GM19455 (cell line): ENCODE data around the gene UCK2.
"Not testable (repeated sequence)": the region's sequence is repeated elsewhere in the genome, so short reads cannot be mapped to it uniquely, and the experiment has no call there.

ENCODE experiments used
- ATAC-seq: cut with Tn5 transposase; IDR thresholded peaks from one replicate; pipeline ENCODE4 v1.9.1; 2021; ENCODE audit not compliant: unreplicated experiment

UCK2 gene

DNA sequence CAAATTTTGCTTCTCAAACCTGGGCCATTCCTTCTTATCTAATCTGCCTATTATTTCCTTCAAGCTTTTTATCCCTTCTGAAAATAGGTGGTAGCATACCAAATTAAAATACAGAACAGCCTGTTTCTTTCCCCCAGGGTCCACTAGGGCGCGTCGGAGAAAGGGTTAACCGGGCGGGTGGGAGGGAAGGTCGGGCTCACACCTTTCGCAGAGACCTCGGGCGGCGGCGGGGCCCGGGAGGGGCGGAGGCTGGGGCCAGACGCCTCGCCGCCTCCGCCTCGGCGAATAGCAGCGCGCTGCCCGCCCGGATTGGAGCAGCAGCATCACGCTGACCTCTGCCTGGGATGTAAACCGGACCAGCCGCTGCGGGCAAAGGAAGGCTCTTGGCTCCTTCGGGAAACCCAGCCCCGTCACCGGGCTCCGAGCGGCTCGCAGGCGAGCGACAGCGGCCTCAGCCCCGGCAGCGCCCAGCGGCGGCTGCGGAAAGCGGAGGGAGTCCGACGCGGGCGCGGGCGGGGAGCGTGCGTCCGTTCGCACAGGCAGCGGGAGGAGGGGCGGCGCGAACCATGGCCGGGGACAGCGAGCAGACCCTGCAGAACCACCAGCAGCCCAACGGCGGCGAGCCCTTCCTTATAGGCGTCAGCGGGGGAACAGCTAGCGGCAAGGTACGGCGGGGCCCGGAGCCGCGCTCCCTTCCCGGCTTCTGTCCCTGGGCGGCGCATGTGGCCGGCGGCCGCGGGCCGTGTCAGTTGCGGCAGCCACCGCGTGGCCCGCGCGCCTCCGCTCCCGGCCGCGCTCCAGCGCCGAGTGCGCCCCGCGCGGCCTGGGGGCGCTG is at the start of gene UCK2:
Gene UCK2, plus strand, starts transcription at position 347 of the 835 bp plus-strand sequence. Its CDS starts 220 bp downstream, at position 567.
- ATAC-seq, result peak; percentile 72

DNA sequence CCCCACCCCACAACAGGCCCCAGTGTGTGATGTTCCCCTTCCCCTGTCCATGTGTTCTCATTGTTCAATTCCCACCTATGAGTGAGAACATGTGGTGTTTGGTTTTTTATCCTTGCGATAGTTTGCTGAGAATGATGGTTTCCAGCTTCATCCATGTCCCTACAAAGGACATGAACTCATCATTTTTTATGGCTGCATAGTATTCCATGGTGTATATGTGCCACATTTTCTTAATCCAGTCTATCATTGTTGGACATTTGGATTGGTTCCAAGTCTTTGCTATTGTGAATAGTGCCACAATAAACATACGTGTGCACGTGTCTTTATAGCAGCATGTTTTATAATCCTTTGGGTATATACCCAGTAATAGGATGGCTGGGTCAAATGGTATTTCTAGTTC is 49.2 kb upstream of the UCK2 start:
- ATAC-seq, result not testable (repeated sequence)

DNA sequence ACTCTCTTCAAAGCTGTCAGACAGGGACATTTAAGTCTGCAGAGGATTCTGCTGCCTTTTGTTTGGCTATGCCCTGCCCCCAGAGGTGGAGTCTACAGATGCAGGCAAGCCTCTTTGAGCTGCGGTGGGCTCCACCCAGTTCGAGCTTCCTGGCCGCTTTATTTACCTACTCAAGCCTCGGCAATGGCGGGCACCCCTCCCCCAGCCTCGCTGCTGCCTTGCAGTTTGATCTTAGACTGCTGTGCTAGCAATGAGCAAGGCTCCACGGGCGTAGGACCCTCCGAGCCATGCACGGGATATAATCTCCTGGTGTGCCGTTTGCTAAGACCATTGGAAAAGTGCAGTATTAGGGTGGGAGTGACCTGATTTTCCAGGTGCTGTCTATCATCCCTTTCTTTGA is 43.9 kb upstream of the UCK2 start:
- not testable (repeated sequence) for ATAC-seq

DNA sequence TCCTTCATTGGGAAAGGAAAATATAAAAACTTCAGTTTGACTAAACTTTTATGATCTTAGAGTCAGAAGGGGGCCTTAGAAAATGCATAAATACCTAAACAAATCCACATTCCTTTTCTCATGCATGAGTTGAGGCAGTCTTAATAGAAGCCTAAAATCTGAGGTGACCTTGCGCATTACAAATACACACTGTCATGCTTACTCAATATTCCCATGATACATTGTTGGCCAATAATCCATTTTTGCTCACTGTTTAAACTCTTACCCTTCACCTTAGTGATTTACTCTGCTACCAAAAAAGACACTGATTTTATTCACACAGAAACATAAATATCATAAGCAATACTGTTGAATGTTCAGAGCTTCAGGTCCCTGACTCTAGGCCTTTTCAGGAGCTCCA is 39.7 kb upstream of the UCK2 start:
- ATAC-seq, result no peak

DNA sequence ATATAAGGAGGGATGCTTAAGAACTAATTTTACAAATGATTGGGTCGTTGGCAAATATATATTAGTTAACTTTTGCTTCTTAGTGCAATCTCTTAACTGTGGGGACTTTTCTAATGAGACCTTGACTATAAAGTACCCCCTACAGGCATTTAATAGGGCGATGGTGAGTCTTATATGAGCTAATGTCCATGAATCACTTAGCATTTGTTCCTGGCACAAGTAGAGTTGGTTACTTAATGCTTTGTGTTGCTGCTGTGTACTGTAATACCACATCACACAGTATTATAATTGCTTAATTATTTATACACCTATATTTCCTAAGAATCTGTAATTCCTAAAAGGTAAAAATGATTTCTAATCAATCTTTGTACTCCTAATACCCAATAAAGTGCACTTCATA is 33.5 kb upstream of the UCK2 start:
- no peak for ATAC-seq

DNA sequence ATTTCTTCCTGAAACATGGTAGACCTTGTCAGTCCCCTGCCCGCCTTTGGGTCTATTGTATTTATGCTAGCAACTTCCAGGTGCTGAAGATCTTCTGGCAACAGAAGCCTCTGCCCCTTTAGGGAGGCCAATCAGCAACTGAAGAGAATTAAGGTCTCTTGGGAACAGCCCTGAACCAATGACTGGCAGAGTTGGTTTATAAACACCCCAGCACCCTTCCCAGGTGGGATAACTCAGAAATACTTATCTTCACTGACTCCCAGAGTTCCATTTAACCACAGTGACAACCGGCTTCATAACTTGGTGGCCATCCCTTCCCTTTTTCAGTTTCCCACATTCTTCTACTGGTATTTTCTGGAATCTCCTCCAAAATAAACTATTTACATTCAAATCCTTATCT is 31.5 kb upstream of the UCK2 start:
- ATAC-seq, result no peak

DNA sequence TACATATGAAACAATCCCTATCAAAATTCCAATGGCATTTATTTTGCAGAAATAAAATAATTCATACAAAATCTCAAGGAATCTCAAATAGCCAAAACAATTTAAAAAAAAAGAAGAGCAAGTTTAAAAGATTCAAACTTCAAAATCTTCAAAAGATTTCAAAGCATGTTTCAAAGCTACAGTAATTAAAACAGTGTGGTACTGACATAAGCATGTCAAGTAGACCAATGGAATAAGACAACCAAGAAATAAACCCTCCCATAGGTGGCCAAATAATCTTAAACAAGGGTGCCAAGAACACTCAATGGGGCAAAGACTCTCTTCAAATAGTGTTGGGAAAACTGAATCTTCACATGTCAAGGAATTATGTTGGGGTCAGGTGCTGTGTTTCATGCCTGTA is 28.0 kb upstream of the UCK2 start:
- ATAC-seq, result no peak

DNA sequence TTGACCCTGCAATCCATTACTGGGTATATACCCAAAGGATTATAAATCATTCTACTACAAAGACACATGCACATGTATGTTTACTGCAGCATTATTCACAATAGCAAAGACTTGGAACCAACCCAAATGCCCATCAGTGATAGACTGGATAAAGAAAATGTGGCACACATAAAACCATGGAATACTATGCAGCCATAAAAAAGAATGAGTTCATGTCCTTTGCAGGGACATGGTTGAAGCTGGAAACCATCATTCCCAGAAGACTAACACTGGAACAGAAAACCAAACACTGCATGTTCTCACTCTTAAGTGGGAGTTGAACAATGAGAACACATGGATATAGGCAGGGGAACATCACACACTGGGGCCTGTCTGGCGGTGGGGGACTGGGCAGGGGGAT is 22.9 kb upstream of the UCK2 start:
- not testable (repeated sequence) for ATAC-seq

DNA sequence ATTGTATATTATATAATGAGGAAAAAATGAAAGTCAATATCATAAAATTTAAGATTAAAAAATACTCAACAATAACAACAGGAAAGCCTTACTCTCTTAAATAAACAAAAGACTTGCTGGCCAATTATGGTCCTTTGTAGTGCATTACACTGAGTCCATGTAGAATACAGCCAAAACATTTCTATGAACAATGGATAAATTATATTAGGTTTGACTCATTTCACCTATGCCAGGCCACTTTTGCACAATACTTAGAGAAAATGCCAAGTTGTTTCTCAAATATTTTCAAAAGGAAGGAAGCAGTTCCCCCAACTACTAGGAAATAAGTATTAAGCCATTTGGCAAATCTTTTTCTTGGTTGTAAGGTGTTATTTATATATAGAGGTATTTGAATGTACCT is 19.8 kb upstream of the UCK2 start:
- no peak for ATAC-seq

DNA sequence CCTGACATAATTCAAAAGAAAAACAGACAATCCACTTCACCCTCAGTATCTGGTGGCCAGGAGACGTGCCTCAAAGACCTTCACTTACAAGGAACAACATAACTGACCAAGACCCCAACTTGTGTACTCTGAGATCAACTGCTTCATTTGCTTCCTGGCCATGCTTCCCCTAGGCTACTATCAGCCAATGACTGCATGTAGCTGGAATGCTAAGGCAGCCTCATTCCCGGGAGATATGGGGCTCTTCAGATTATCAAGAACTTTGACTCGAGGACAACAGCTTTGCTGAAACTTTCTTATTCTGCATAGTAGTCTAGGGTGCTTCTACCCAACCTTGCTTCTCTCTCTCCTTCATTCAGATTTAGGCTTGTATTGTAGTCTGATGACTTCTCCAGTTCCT is 11.7 kb upstream of the UCK2 start:
- no peak for ATAC-seq

DNA sequence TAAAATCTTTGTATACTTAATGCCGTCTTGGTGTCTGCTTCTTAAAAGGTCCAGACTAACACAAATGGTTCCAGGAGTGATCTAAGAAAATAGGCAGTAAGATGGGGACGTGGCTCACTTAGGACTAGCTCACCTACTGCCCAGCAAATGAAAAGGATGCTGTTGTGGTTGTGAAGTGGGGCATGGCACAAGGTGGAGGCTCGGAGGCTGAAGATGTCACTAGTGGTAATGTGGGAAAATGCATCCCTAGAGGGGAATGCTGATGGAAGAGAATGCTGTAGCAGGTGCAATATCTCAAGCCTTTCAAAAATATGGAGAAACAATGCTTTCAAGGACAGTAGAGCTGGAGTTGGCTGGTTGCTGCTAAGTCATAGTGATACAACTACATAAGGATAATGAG is 11.3 kb upstream of the UCK2 start:
- no peak for ATAC-seq

DNA sequence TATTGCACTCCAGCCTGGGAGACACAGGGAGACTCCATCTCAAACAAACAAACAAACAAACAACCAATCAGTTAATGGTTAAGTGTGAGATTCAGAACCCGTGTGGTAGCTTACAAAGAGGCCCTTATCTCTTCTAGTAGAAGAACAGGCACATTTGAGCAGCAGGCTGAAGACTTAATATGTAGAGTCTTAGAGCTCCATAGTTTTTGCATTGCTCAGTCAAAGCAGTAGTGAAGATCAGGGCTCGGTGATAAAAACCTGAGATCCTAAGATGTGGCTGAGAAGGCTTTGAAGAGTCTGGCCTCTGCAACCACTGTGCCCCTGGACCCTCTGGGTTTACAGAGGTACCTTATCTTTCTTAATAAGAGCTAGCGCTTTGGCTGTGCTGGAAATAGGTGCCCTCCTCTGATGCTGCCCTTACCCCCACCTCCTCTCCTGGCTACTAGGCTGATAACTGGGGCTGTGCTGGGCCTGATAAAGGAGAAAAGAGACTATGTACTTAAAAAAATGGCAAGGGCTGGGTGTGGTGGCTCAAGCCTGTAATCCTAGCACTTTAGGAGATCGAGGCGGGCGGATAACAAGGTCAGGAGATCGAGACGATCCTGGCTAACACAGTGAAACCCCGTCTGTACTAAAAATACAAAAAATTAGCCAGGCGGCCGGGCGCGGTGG is 10.5 kb upstream of the UCK2 start:
- no peak for ATAC-seq

DNA sequence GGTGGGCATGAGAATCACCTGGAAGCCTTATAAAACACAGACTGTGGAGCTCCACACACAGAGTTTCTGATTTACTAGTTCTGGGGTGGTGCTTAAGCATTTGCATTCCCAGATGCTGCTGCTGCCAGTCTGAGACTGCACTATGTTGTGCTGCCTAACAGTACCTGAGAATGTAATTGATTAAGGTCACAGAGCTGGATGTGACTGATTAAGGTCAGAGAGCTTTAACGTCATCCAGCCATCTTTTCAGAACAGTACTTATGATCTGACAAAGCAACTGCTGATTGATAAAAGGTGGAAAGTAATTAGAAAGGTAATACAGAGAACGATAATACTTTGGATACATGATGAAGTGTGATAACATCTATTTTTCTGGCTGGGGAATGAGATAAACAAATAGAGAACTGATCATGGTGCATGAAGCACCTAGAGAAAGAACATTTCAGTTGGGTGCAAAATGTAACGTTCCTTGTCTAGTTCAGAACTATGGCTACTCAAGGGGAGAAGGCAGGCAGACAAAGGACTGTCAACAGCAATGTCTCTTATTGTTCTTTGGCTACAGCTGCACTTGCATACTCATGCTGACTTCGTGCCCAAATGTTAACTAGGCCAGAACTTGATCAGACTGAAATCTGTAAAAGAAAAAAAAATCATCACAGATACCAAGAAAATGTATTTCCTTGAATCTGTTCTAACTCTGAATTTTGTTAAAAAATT is 3.7 kb upstream of the UCK2 start:
- ATAC-seq, result no peak

DNA sequence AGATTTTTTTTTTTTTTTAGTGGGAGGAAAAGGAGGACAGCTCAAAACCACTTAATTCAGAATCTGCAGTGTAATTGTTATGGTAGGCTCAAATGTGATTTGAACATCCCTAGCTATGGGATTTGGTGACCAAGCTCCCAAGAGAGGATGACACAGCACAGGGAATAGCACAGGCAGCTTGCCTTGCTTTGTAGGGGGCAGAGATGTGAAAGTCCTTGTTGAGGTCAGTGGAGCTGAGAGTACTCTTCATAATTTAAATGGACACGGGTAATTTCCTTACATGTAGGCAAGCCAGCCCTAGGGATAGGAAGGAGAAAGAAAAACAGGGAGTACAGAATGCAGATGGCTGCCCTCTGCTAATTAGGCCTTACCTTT is 3.2 kb upstream of the UCK2 start:
- ATAC-seq, result no peak

DNA sequence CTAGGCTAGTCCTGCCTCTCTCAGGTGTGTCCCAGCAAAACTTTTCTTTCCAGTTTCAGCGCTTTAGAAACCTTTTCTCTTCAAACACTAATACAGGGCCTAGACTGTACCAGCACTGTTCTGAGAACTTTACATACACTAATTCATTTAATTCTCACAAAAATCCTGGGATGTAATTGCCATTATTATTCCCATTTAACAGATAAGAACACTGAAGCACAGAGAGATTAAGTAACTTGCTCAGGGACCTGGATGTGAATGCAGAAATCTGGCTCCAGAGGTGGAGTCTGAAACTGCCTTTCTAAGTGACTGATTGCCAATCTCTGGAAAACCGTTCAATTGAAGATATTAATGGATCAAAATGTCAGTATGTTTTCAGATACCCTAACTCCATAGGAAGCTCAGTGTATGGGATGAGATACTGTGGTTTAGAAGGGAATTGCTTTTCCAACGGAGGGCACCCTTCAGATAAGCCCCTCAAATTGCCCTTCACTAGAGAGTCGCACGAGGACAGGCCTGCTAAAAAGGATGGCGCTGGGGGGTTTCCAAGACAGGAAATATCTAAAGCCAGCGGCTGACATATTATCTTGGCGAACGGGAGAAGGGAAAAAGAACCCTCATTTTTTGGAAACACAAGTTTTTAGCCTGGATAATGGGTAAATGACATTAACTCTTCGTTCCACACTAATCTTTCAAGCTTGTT is 698 bp upstream of the UCK2 start:
- no peak for ATAC-seq

DNA sequence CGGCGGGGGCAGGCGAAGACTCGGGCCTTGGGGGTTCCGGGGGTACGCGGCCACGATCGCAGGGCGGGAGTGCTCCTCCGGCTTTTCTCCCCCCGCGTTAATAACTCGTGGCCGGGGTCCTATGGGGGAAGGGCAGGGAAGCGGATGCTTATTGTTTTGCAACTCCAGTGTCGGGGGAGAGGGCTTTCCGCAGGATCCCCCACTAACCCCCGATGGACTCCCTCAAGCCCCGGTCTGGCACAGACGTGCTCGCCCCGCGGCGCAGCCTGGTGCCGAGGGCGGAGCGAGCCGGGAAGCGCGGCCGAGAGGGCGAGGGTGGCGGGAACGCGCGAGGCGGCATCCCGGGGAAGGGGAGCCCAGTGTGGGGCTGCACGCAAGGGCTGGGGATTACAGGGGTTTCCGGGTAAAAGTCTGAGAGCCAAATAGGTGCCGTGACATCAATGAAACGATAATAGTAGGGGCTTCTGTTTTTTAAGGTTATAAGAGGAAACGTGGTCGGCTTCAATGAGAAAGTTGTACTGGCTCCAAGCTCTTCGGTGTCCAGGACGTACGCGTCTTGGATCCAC is 772 bp downstream of the UCK2 start:
- peak; percentile 47 for ATAC-seq

DNA sequence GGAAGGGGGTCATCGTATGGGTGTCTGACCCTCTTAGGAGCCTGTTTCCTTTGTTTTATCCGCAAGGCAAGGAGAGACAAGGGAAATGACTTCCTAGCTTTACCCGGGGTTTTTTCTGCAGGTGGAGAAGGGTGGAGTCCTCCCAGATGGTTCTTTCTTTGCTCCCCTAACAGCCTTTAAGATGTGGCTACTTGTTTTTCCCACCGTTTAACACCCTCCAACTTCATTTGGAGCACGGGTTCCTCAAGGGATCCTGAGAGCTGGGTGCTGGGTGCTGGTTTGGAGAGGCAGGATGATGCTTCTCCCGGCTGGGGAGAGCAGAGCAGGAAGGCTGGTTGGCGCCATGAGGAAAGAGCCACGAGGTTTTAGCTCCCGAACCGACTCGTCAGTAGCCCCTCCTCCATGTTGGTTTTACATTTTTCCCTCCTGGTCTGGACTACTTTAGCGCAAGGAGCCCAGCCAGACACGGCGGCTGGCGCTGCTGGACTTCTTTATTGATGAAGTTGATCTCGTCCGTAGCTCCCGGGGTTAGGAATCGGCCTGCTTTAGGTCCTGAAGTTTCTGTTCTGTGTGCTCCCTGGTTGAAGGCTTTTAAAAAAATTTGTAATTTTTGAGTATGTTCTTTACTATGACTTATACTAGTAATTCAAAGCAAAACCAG is 1.4 kb downstream of the UCK2 start:
- ATAC-seq, result peak; percentile 3

DNA sequence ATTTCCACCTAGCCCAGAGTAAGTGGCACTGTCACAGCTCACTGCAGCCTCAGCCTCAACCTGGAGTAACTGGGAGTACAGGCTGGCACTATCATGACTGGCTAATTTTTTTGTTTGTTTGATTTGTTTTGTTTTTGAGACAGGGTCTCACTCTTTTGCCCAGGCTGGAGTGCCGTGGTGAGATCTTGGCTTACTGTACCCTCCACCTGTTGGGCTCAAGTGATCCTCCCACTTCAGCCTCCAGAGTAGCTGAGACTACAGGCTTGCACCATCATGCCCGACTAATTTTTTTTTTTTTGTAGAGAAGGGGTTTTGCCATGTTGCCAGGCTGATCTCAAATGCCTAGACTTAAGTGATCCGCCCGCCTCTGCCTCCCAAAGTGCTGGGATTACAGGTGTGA is 2.5 kb downstream of the UCK2 start:
- no peak for ATAC-seq

DNA sequence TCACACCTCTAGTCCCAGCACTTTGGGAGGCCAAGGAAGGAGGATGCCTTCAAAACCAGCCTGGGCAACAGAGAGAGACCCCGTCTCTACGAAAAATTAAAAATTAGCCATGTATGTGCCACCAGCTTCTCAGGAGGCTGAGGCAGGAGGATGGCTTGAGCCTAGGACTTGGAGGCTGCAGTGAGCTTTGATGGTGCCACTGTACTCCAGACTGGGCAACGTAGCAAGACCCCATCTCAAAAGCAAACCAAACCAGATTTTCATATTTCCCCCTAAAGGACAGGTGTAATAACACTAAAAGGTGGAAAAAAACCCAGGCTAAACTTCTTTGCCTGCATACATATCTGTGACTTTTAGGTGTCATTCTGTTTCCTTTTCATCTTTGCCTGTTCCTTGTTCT is 3.7 kb downstream of the UCK2 start:
- no peak for ATAC-seq

DNA sequence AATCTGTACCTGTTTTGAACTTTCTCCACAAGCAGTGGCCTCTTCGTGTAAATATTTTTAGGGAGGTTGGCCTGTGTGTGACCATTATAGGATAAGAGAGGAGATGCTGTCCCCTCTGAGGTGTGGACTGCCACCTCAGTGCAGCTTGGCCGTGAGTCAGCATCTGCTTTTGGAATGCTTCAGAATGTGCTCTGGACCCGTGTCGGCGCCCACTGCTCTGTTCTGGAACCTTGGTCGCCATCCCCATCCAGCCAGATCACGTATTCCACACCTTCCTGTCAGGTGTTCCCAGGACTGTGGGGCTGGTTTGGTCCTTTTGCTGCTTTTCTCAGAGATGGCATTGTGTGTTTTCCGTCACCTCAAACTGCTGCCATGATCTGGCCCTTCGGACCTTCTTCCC is 5.5 kb downstream of the UCK2 start:
- ATAC-seq, result no peak

DNA sequence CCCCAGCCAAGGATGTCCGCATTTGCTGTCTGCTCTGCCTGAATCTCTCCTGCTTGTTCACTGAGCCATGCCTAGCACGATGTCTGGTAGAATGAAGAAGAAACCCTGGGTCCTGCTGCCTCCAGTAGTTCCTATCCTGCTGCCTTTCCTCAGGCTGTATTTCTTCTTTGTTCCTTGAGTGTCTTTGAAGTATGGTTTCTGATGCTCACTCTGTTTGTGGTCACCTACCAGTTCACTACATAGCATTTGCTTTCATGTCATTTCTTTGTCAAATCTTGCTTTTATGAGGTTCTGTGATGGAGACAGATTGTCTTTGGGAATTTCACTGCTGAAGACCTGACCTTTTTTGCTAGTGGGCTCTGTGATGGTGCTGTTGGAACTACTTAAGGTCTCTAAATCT is 5.9 kb downstream of the UCK2 start:
- no peak for ATAC-seq
